Measurements from ENCODE around the gene PANX1. TPM values are rescaled to one million over a fixed set of nuclear protein-coding genes. Genes with fewer than 3 reads are reported as not detected.
"Not testable (repeated sequence)": the region's sequence is repeated elsewhere in the genome, so short reads cannot be mapped to it uniquely, and the experiment has no call there.

The PANX1 gene
- total and polyA plus RNA-seq, 2 experiments from 2014 or later: 25.1 to 58.1 TPM

- Histone ChIP-seq H3K9me3 (ENCODE audit: low read depth) (no peaks in the 10 kb centered on the region), H3K27ac (peak overlapping the region; percentile 86), H3K79me2 (peaks cover 72% of the 10 kb centered on the region), H3K36me3 (replicated peaks; ENCODE audit: insufficient read depth, low read depth) (no peaks in the 10 kb centered on the region), H3K9me2 (replicated peaks; ENCODE audit: insufficient read depth) (no peaks in the 10 kb centered on the region), H2AFZ (no peak overlapping the region), H3K4me1 (ENCODE audit: insufficient read depth) (peaks cover 57% of the 10 kb centered on the region), H3K27me3 (no peaks in the 10 kb centered on the region), H3K4me3 (no peak overlapping the region), H3K4me2 (peak overlapping the region; percentile 59), H4K20me1 (ENCODE audit: insufficient read depth, poor library complexity, severe bottlenecking) (peaks cover 31% of the 10 kb centered on the region)
- no peak for DNase-seq (ENCODE audit: low spot score)
- 78% methylated on average over 6 of the region's 6 CpGs for WGBS (ENCODE audit: low lambda C conversion rate, missing lambda C conversion rate)
- TF ChIP-seq CTCF (IDR thresholded peaks at IDR 0.05; ENCODE audit: poor library complexity): no peak
- TF ChIP-seq EZH2 (IDR thresholded peaks at IDR 0.05; ENCODE audit: borderline replicate concordance): no peak
- TF ChIP-seq EZH2phosphoT487 (IDR thresholded peaks at IDR 0.05; ENCODE audit: low read depth, severe bottlenecking, unreplicated experiment): no peak
Measured at GRCh38 chr11:94152678-94153065, 24.0 kb downstream of the PANX1 start.

- Histone ChIP-seq H2AFZ (no peak overlapping the region), H3K4me2 (peak overlapping the region; percentile 59), H3K27ac (peak overlapping the region; percentile 86), H4K20me1 (ENCODE audit: insufficient read depth, poor library complexity, severe bottlenecking) (peaks cover 25% of the 10 kb centered on the region), H3K4me1 (ENCODE audit: insufficient read depth) (peaks cover 55% of the 10 kb centered on the region), H3K9me3 (ENCODE audit: low read depth) (no peaks in the 10 kb centered on the region), H3K27me3 (no peaks in the 10 kb centered on the region), H3K36me3 (replicated peaks; ENCODE audit: insufficient read depth, low read depth) (no peaks in the 10 kb centered on the region), H3K4me3 (no peak overlapping the region), H3K79me2 (peaks cover 70% of the 10 kb centered on the region), H3K9me2 (replicated peaks; ENCODE audit: insufficient read depth) (no peaks in the 10 kb centered on the region)
- peak; percentile 46 for DNase-seq (ENCODE audit: low spot score)
- 66% methylated on average over 3 of the region's 3 CpGs for WGBS (ENCODE audit: low lambda C conversion rate, missing lambda C conversion rate)
- TF ChIP-seq EZH2 (IDR thresholded peaks at IDR 0.05; ENCODE audit: borderline replicate concordance) (no peak), CTCF (IDR thresholded peaks at IDR 0.05; ENCODE audit: poor library complexity) (no peak), EZH2phosphoT487 (IDR thresholded peaks at IDR 0.05; ENCODE audit: low read depth, severe bottlenecking, unreplicated experiment) (no peak)
Measured at GRCh38 chr11:94153320-94153719, 24.7 kb downstream of the PANX1 start.

- no peak overlapping the region for H2AFZ ChIP-seq
- peak overlapping the region; percentile 86 for H3K27ac ChIP-seq
- WGBS (ENCODE audit: low lambda C conversion rate, missing lambda C conversion rate): 64% methylated on average over 3 of the region's 3 CpGs
- no peak overlapping the region for H3K4me3 ChIP-seq
- peaks cover 47% of the 10 kb centered on the region for H3K4me1 ChIP-seq (ENCODE audit: insufficient read depth)
- H3K79me2 ChIP-seq: peaks cover 65% of the 10 kb centered on the region
- H3K9me3 ChIP-seq (ENCODE audit: low read depth): no peaks in the 10 kb centered on the region
- TF ChIP-seq EZH2phosphoT487 (IDR thresholded peaks at IDR 0.05; ENCODE audit: low read depth, severe bottlenecking, unreplicated experiment): no peak
- TF ChIP-seq EZH2 (IDR thresholded peaks at IDR 0.05; ENCODE audit: borderline replicate concordance): no peak
- no peak for TF ChIP-seq CTCF (IDR thresholded peaks at IDR 0.05; ENCODE audit: poor library complexity)
- H3K4me2 ChIP-seq: peak overlapping the region; percentile 59
- no peaks in the 10 kb centered on the region for H3K9me2 ChIP-seq (replicated peaks; ENCODE audit: insufficient read depth)
- no peaks in the 10 kb centered on the region for H3K36me3 ChIP-seq (replicated peaks; ENCODE audit: insufficient read depth, low read depth)
- no peak for DNase-seq (ENCODE audit: low spot score)
- H4K20me1 ChIP-seq (ENCODE audit: insufficient read depth, poor library complexity, severe bottlenecking): peaks cover 17% of the 10 kb centered on the region
- H3K27me3 ChIP-seq: no peaks in the 10 kb centered on the region
Measured at GRCh38 chr11:94154095-94154856, 25.6 kb downstream of the PANX1 start.

- H4K20me1 ChIP-seq (ENCODE audit: insufficient read depth, poor library complexity, severe bottlenecking): not testable (repeated sequence)
- H3K79me2 ChIP-seq: peaks cover 65% of the 10 kb centered on the region
Measured at GRCh38 chr11:94157339-94157738, 28.7 kb downstream of the PANX1 start.

More at GRCh38 chr11:94157339-94157738, 28.7 kb downstream of the PANX1 start:
- not testable (repeated sequence) for H3K27me3 ChIP-seq; H2AFZ ChIP-seq; H3K4me3 ChIP-seq; H3K36me3 ChIP-seq (replicated peaks; ENCODE audit: insufficient read depth, low read depth); H3K9me2 ChIP-seq (replicated peaks; ENCODE audit: insufficient read depth); H3K27ac ChIP-seq; H3K4me2 ChIP-seq; H3K9me3 ChIP-seq (ENCODE audit: low read depth); DNase-seq (ENCODE audit: low spot score)
- peaks cover 23% of the 10 kb centered on the region for H3K4me1 ChIP-seq (ENCODE audit: insufficient read depth)
- WGBS (ENCODE audit: low lambda C conversion rate, missing lambda C conversion rate): 84% methylated on average over 3 of the region's 3 CpGs
